HG03095 (cell line): ENCODE measurements around the gene USP48.

Source experiments
- ATAC-seq: cut with Tn5 transposase; IDR thresholded peaks from one replicate; pipeline ENCODE4 v1.9.1; 2021; ENCODE audit warnings: moderate library complexity; ENCODE audit not compliant: unreplicated experiment

The USP48 gene

GRCh38 chr1:21671915-21672314 is 111.0 kb downstream of the USP48 start:
- ATAC-seq: no peak

- ATAC-seq: no peak
Measured at GRCh38 chr1:21670956-21671902, 111.7 kb downstream of the USP48 start.

- no peak for ATAC-seq
Measured at GRCh38 chr1:21670059-21670881, 112.7 kb downstream of the USP48 start.

- no peak for ATAC-seq
Measured at GRCh38 chr1:21669258-21670058, 113.5 kb downstream of the USP48 start, which contains the start of gene RAP1GAP. RAP1GAP (minus strand) TSS chr1:21669357; CDS start chr1:21620032, 49,325 bp downstream.

GRCh38 chr1:21668951-21669257 is 114.0 kb downstream of the USP48 start:
- ATAC-seq: no peak

- no peak for ATAC-seq
Measured at GRCh38 chr1:21668232-21668950, 114.6 kb downstream of the USP48 start.

- no peak for ATAC-seq
Measured at GRCh38 chr1:21667348-21668231, 115.4 kb downstream of the USP48 start.

- ATAC-seq: no peak
Measured at GRCh38 chr1:21666576-21667320, 116.2 kb downstream of the USP48 start.

- ATAC-seq: no peak
Measured at GRCh38 chr1:21665711-21666575, 117.0 kb downstream of the USP48 start.

GRCh38 chr1:21664806-21665588 is 118.0 kb downstream of the USP48 start:
- no peak for ATAC-seq

- ATAC-seq: no peak
Measured at GRCh38 chr1:21663951-21664805, 118.8 kb downstream of the USP48 start.

- no peak for ATAC-seq
Measured at GRCh38 chr1:21663248-21663950, 119.5 kb downstream of the USP48 start.

- ATAC-seq: no peak
Measured at GRCh38 chr1:21662426-21663247, 120.3 kb downstream of the USP48 start.

GRCh38 chr1:21661886-21662285 is 121.1 kb downstream of the USP48 start:
- no peak for ATAC-seq

GRCh38 chr1:21659924-21660326 is 123.0 kb downstream of the USP48 start:
- no peak for ATAC-seq
